ENCODE results near the gene MRPL36.
A peak's percentile ranks its signal among the peaks of the same experiment; 100 is the strongest.

Gene MRPL36

GRCh38 chr5:1755321-1755949, 44.2 kb downstream of the MRPL36 start:
- Mint-ChIP-seq H3K4me1 (ENCODE audit: low read depth) (no peaks in the 10 kb centered on the region), H3K27ac (no peak overlapping the region), H3K27me3 (peaks cover 9% of the 10 kb centered on the region), H3K9me3 (peaks cover 5% of the 10 kb centered on the region), H3K36me3 (ENCODE audit: low read depth) (no peaks in the 10 kb centered on the region), H3K4me3 (no peak overlapping the region)
- DNase-seq = peak; percentile 2

GRCh38 chr5:1754531-1755220, 45.0 kb downstream of the MRPL36 start:
- Mint-ChIP-seq H3K4me1 (ENCODE audit: low read depth) (no peaks in the 10 kb centered on the region), H3K27ac (no peak overlapping the region), H3K27me3 (peaks cover 13% of the 10 kb centered on the region), H3K4me3 (no peak overlapping the region), H3K9me3 (peaks cover 5% of the 10 kb centered on the region), H3K36me3 (ENCODE audit: low read depth) (no peaks in the 10 kb centered on the region)
- DNase-seq = peak; percentile 13

- Mint-ChIP-seq H3K27ac (no peak overlapping the region), H3K36me3 (ENCODE audit: low read depth) (no peaks in the 10 kb centered on the region), H3K4me3 (no peak overlapping the region), H3K9me3 (peaks cover 3% of the 10 kb centered on the region), H3K4me1 (ENCODE audit: low read depth) (no peaks in the 10 kb centered on the region), H3K27me3 (peaks cover 13% of the 10 kb centered on the region)
- DNase-seq = no peak
These were observed 46.1 kb downstream of the MRPL36 start for GRCh38 chr5:1753490-1753889.

- H3K27me3 Mint-ChIP-seq = peaks cover 13% of the 10 kb centered on the region
- no peak overlapping the region for H3K4me3 Mint-ChIP-seq
These were observed 46.8 kb downstream of the MRPL36 start for GRCh38 chr5:1752881-1753280.

GRCh38 chr5:1751864-1752822, 47.5 kb downstream of the MRPL36 start:
- H3K9me3 Mint-ChIP-seq = no peaks in the 10 kb centered on the region
- no peak overlapping the region for H3K4me3 Mint-ChIP-seq
- H3K4me1 Mint-ChIP-seq (ENCODE audit: low read depth) = no peaks in the 10 kb centered on the region
- H3K27me3 Mint-ChIP-seq = peaks cover 13% of the 10 kb centered on the region
- DNase-seq = peak; percentile 7
- no peak overlapping the region for H3K27ac Mint-ChIP-seq
- H3K36me3 Mint-ChIP-seq (ENCODE audit: low read depth) = no peaks in the 10 kb centered on the region

More at GRCh38 chr5:1752881-1753280, 46.8 kb downstream of the MRPL36 start:
- peak; percentile 13 for DNase-seq
- H3K27ac Mint-ChIP-seq = no peak overlapping the region
- H3K9me3 Mint-ChIP-seq = no peaks in the 10 kb centered on the region
- no peaks in the 10 kb centered on the region for H3K4me1 Mint-ChIP-seq (ENCODE audit: low read depth)
- H3K36me3 Mint-ChIP-seq (ENCODE audit: low read depth) = no peaks in the 10 kb centered on the region

GRCh38 chr5:1751026-1751863, 48.4 kb downstream of the MRPL36 start:
- H3K27ac Mint-ChIP-seq = no peak overlapping the region
- H3K4me3 Mint-ChIP-seq = no peak overlapping the region
- peaks cover 13% of the 10 kb centered on the region for H3K27me3 Mint-ChIP-seq
- no peaks in the 10 kb centered on the region for H3K4me1 Mint-ChIP-seq (ENCODE audit: low read depth)
- peak; percentile 16 for DNase-seq
- no peaks in the 10 kb centered on the region for H3K36me3 Mint-ChIP-seq (ENCODE audit: low read depth)
- H3K9me3 Mint-ChIP-seq = no peaks in the 10 kb centered on the region

- no peaks in the 10 kb centered on the region for H3K4me1 Mint-ChIP-seq (ENCODE audit: low read depth)
- DNase-seq = peak; percentile 16
- H3K36me3 Mint-ChIP-seq (ENCODE audit: low read depth) = no peaks in the 10 kb centered on the region
- H3K27ac Mint-ChIP-seq = no peak overlapping the region
- no peaks in the 10 kb centered on the region for H3K9me3 Mint-ChIP-seq
- no peak overlapping the region for H3K4me3 Mint-ChIP-seq
- H3K27me3 Mint-ChIP-seq = peaks cover 17% of the 10 kb centered on the region
These were observed 49.2 kb downstream of the MRPL36 start for GRCh38 chr5:1750469-1750868.

- no peak for DNase-seq
- no peaks in the 10 kb centered on the region for H3K4me1 Mint-ChIP-seq (ENCODE audit: low read depth)
- H3K4me3 Mint-ChIP-seq = no peak overlapping the region
- no peak overlapping the region for H3K27ac Mint-ChIP-seq
- no peaks in the 10 kb centered on the region for H3K9me3 Mint-ChIP-seq
- H3K36me3 Mint-ChIP-seq (ENCODE audit: low read depth) = no peaks in the 10 kb centered on the region
- H3K27me3 Mint-ChIP-seq = peaks cover 19% of the 10 kb centered on the region
These were observed 50.1 kb downstream of the MRPL36 start for GRCh38 chr5:1749346-1750124.

- Mint-ChIP-seq H3K27me3 (peaks cover 26% of the 10 kb centered on the region), H3K36me3 (ENCODE audit: low read depth) (no peaks in the 10 kb centered on the region), H3K4me1 (ENCODE audit: low read depth) (no peaks in the 10 kb centered on the region), H3K9me3 (no peaks in the 10 kb centered on the region), H3K27ac (no peak overlapping the region), H3K4me3 (no peak overlapping the region)
- no peak for DNase-seq
These were observed 50.8 kb downstream of the MRPL36 start for GRCh38 chr5:1748845-1749244.
